Upper lobe of left lung (tissue), 4 donors: ENCODE results near the gene SHC1.

Experiments
- POLR2AphosphoS5 ChIP-seq, 2 donors: sonication (generic); formaldehyde crosslinking; IDR thresholded peaks; one replicate each; pipeline ENCODE4 v1.5.1; 2017; ENCODE audit warnings: antibody characterized with exemption in 2 of 2
- TF ChIP-seq, protein P1 (sequence below), 6 experiments: fragments of 450-650 bp in 4 of 6; fragments of 200-600 bp in 2 of 6; sonication (generic) in 2 of 6; IDR thresholded peaks; one replicate each; pipeline ENCODE4 v1.5.1; 2016 to 2019; ENCODE audit warnings: antibody characterized with exemption in 6 of 6

DNA sequence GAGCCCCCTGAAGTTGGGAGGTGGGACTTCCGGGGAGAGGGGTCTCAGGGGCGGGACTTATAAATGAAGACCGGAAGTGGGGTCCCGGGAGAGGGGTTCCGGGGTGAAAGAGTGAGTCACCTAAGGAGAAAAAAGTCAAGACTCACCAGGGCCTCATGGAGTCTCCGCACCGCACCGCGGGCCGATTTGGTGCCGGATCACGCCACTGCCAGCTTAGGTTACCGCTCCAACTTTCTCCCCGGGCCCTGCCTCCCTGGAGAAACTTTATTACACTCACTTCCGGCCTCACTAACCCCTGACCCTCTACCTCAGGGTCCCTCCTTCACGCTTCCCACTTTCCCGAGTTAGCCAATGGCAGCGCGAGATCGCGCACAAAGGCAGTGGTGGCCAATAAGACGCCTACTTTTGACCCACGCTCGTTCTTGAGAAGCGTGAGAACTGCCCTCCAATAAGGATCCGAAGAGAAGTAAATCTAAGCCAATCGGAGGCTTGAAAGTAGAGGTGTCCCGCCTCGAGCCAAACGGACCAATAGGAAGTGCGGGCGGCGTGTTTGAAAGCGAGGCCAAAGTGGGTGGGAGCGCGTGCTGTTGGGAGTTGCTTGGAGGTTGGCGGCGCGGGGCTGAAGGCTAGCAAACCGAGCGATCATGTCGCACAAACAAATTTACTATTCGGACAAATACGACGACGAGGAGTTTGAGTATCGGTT is 3.7 kb upstream of the SHC1 start, which contains the start of gene CKS1B:
- TF ChIP-seq POLR2AphosphoS5 (IDR thresholded peaks at IDR 0.05): peak; percentile 23 to 72
- TF ChIP-seq, protein P1, sequence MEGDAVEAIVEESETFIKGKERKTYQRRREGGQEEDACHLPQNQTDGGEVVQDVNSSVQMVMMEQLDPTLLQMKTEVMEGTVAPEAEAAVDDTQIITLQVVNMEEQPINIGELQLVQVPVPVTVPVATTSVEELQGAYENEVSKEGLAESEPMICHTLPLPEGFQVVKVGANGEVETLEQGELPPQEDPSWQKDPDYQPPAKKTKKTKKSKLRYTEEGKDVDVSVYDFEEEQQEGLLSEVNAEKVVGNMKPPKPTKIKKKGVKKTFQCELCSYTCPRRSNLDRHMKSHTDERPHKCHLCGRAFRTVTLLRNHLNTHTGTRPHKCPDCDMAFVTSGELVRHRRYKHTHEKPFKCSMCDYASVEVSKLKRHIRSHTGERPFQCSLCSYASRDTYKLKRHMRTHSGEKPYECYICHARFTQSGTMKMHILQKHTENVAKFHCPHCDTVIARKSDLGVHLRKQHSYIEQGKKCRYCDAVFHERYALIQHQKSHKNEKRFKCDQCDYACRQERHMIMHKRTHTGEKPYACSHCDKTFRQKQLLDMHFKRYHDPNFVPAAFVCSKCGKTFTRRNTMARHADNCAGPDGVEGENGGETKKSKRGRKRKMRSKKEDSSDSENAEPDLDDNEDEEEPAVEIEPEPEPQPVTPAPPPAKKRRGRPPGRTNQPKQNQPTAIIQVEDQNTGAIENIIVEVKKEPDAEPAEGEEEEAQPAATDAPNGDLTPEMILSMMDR (IDR thresholded peaks at IDR 0.05): peak in 1 of 6 experiments; percentile 14
